MM.1S (cell line): Measurements from ENCODE around the gene SLC48A1.
A peak's percentile ranks its signal among the peaks of the same experiment; 100 is the strongest.

Source experiments
- DNase-seq: peaks from one replicate; pipeline ENCODE4 v3.0.0-alpha.2; 2015
- H2AFZ ChIP-seq: fragments of 300-600 bp; sonication (generic); 2 replicates; pipeline ENCODE4 v1.6.0; 2016; ENCODE audit warnings: antibody characterized with exemption, low read length
- H3F3A ChIP-seq: fragments of 300-600 bp; sonication (generic); 2 replicates; pipeline ENCODE4 v1.6.1; 2016; ENCODE audit warnings: mild to moderate bottlenecking, antibody characterized with exemption, low read length, moderate library complexity, mixed read lengths; ENCODE audit not compliant: insufficient read depth
- H3K27ac ChIP-seq: fragments of 300-600 bp; sonication (generic); 2 replicates; pipeline ENCODE4 v1.5.1; 2016; ENCODE audit warnings: mild to moderate bottlenecking, low read length
- H3K27me3 ChIP-seq: fragments of 300-600 bp; sonication (generic); replicated peaks from 2 replicates; pipeline ENCODE4 v1.6.0; 2016; ENCODE audit warnings: low read length; ENCODE audit not compliant: insufficient read depth
- H3K36me3 ChIP-seq: fragments of 300-600 bp; sonication (generic); replicated peaks from 2 replicates; pipeline ENCODE4 v1.6.1; 2016; ENCODE audit warnings: mild to moderate bottlenecking, low read length, mixed read lengths; ENCODE audit not compliant: insufficient read depth
- H3K4me1 ChIP-seq: fragments of 300-600 bp; sonication (generic); 2 replicates; pipeline ENCODE4 v1.6.1; 2016; ENCODE audit warnings: low read length, mixed read lengths
- H3K4me2 ChIP-seq: fragments of 300-600 bp; sonication (generic); 2 replicates; pipeline ENCODE4 v1.6.0; 2016; ENCODE audit warnings: low read depth, low read length
- H3K4me3 ChIP-seq: fragments of 300-600 bp; sonication (generic); 2 replicates; pipeline ENCODE4 v1.5.1; 2016; ENCODE audit warnings: low read length, mixed read lengths
- H3K79me2 ChIP-seq: fragments of 300-600 bp; sonication (generic); 2 replicates; pipeline ENCODE4 v1.6.1; 2016; ENCODE audit warnings: mixed run types, low read length, mixed read lengths
- H3K9ac ChIP-seq: fragments of 300-600 bp; sonication (generic); 2 replicates; pipeline ENCODE4 v1.6.1; 2016; ENCODE audit warnings: low read length, mixed read lengths
- H3K9me2 ChIP-seq: fragments of 300-600 bp; sonication (generic); replicated peaks from 2 replicates; pipeline ENCODE4 v1.6.1; 2016; ENCODE audit warnings: mild to moderate bottlenecking, low read length, mixed read lengths; ENCODE audit not compliant: insufficient read depth
- H3K9me3 ChIP-seq: fragments of 300-600 bp; sonication (generic); replicated peaks from 2 replicates; pipeline ENCODE4 v1.6.1; 2016; ENCODE audit warnings: mild to moderate bottlenecking, low read length, mixed read lengths; ENCODE audit not compliant: insufficient read depth
- H4K20me1 ChIP-seq: fragments of 300-600 bp; sonication (generic); 2 replicates; pipeline ENCODE4 v1.6.1; 2016; ENCODE audit warnings: mild to moderate bottlenecking, low read length, moderate library complexity, mixed read lengths; ENCODE audit not compliant: insufficient read depth
- EZH2 ChIP-seq: fragments of 300-600 bp; sonication (generic); optimal IDR thresholded peaks from 2 replicates; pipeline ENCODE3; 2017; ENCODE audit warnings: low read depth, mild to moderate bottlenecking, antibody characterized with exemption, low read length, mixed read lengths
- EZH2phosphoT487 ChIP-seq: fragments of 300-600 bp; sonication (generic); IDR thresholded peaks from 2 replicates; pipeline ENCODE4 v1.6.1; 2018; ENCODE audit warnings: antibody characterized with exemption, low read length
- TF ChIP-seq, protein P1 (sequence below): fragments of 300-600 bp; sonication (generic); IDR thresholded peaks from 2 replicates; pipeline ENCODE4 v1.5.1; 2016; ENCODE audit warnings: antibody characterized with exemption, low read length, mixed read lengths

The SLC48A1 gene

DNA sequence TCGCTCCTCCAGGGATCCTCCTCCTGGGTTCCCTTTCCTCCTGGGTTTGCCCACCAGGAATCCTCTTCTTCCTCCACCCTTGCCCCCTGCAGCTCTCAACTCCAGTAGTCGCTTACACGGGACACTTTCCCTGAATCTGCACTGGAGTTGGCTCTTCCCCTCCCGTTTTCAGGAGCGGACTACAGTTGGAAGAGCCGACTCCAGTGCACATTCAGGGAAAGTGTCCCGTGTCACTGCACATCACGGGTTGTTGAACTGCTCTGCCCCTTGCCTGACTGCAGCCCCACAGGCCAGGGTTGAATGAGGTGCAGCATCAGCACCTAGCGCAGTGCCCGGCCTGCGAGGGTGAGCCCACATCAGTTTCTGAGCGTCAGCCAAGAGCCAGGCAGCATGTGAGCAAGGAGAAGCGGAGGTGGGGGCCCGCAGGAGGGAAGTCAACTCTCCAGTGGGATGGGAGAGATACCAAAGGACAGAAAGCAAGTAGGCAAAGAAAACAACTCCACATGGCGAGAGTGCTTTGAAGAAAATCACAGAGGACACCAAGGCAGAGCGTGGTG is 27.5 kb upstream of the SLC48A1 start:
- Histone ChIP-seq H3K36me3 (no peaks in the 10 kb centered on the region), H3K4me2 (no peak overlapping the region), H3K4me1 (peaks cover 33% of the 10 kb centered on the region), H4K20me1 (no peaks in the 10 kb centered on the region), H3K9ac (no peak overlapping the region), H3K27me3 (no peaks in the 10 kb centered on the region), H3F3A (peaks cover 5% of the 10 kb centered on the region; the same call in 1 of the 2 replicates), H3K27ac (no peak overlapping the region), H3K9me2 (no peaks in the 10 kb centered on the region), H3K79me2 (no peaks in the 10 kb centered on the region), H2AFZ (no peak overlapping the region), H3K4me3 (no peak overlapping the region), H3K9me3 (no peaks in the 10 kb centered on the region)
- DNase-seq = no peak
- no peak for TF ChIP-seq EZH2phosphoT487
- no peak for TF ChIP-seq EZH2
- TF ChIP-seq, protein P1, sequence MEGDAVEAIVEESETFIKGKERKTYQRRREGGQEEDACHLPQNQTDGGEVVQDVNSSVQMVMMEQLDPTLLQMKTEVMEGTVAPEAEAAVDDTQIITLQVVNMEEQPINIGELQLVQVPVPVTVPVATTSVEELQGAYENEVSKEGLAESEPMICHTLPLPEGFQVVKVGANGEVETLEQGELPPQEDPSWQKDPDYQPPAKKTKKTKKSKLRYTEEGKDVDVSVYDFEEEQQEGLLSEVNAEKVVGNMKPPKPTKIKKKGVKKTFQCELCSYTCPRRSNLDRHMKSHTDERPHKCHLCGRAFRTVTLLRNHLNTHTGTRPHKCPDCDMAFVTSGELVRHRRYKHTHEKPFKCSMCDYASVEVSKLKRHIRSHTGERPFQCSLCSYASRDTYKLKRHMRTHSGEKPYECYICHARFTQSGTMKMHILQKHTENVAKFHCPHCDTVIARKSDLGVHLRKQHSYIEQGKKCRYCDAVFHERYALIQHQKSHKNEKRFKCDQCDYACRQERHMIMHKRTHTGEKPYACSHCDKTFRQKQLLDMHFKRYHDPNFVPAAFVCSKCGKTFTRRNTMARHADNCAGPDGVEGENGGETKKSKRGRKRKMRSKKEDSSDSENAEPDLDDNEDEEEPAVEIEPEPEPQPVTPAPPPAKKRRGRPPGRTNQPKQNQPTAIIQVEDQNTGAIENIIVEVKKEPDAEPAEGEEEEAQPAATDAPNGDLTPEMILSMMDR = no peak

DNA sequence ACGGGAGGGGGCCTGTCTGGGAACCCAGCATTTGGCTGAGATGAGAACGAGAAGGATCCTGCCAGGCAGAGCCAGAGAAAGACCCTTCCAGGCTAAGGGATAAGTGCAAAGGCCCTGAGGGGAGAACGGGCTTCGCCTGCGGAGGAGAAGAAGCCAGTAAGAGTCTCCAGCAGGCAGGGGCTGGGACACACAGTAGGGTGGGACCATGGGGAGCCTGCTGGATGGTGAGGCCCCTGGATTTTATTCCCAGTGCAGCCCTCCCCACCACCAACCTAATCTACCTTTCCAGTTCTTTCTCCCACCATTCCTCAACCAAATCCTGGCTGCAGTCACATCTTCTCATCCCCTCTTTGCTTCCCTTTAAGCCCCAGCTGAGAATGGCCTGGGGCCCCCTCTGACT is 27.0 kb upstream of the SLC48A1 start:
- DNase-seq = no peak
- Histone ChIP-seq H2AFZ (no peak overlapping the region), H3K4me1 (peaks cover 28% of the 10 kb centered on the region), H3K79me2 (no peaks in the 10 kb centered on the region), H3K9me3 (no peaks in the 10 kb centered on the region), H3K4me3 (no peak overlapping the region), H3K27ac (no peak overlapping the region), H3F3A (peaks cover 5% of the 10 kb centered on the region; the same call in 1 of the 2 replicates), H3K9me2 (no peaks in the 10 kb centered on the region), H3K36me3 (no peaks in the 10 kb centered on the region), H3K27me3 (no peaks in the 10 kb centered on the region), H3K4me2 (no peak overlapping the region), H3K9ac (no peak overlapping the region), H4K20me1 (no peaks in the 10 kb centered on the region)
- no peak for TF ChIP-seq EZH2
- no peak for TF ChIP-seq EZH2phosphoT487
- TF ChIP-seq, protein P1 = no peak

DNA sequence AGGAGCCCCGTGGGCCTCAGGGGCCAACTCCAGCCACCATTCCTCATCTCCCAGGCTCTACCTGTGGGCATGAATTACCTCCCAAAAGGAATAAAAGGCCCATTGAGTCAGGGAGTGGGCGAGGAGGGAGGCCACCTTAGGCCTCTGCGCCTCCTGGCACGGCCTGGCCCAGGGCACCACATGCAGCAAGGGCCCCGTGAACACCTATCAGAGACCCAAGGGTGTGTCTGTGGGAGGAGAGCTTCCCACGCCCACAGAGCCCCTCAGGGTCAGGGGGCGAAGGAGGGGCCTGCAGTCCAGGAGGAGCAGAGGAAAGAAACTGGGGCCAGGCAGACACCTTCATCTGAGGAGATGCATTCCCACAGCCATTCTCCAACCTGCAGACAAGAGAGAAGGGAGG is 26.5 kb upstream of the SLC48A1 start:
- Histone ChIP-seq H3K4me1 (peaks cover 24% of the 10 kb centered on the region), H3K9ac (no peak overlapping the region), H3K9me2 (no peaks in the 10 kb centered on the region), H3F3A (peaks cover 5% of the 10 kb centered on the region; the same call in 1 of the 2 replicates), H3K4me2 (peak overlapping the region; percentile 18; the same call in 1 of the 2 replicates), H3K9me3 (no peaks in the 10 kb centered on the region), H2AFZ (no peak overlapping the region), H3K27me3 (no peaks in the 10 kb centered on the region), H3K27ac (peak overlapping the region; percentile 23; the same call in 1 of the 2 replicates), H3K36me3 (no peaks in the 10 kb centered on the region), H4K20me1 (no peaks in the 10 kb centered on the region), H3K4me3 (no peak overlapping the region), H3K79me2 (no peaks in the 10 kb centered on the region)
- no peak for TF ChIP-seq EZH2
- TF ChIP-seq EZH2phosphoT487 = no peak
- no peak for DNase-seq

DNA sequence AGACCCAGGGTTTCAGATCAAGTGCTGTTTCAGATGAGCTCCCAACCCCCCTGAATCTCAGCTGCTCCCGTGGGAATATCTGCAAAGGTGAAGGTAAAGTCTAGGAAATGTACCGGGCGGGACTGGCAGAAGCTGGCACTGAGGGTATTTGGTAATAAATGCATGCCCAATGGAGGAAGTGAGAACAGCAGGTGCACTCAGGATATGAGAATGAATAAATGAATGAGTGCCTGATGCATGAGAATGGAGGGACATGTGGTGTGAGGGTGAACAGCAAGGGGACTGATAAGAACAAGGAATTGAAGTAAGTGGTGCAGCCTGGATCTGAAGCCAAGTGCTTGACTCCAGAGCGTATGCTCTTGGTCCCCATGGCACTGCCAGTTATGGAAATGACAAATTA is 25.9 kb upstream of the SLC48A1 start:
- Histone ChIP-seq H3K9ac (no peak overlapping the region), H3K9me3 (no peaks in the 10 kb centered on the region), H3K4me2 (peak overlapping the region; percentile 18; the same call in 1 of the 2 replicates), H3K9me2 (no peaks in the 10 kb centered on the region), H3K27ac (peak overlapping the region; percentile 23; the same call in 1 of the 2 replicates), H3K4me1 (peaks cover 19% of the 10 kb centered on the region), H3K79me2 (no peaks in the 10 kb centered on the region), H3K27me3 (no peaks in the 10 kb centered on the region), H2AFZ (no peak overlapping the region), H3K4me3 (no peak overlapping the region), H3K36me3 (no peaks in the 10 kb centered on the region), H3F3A (no peaks in the 10 kb centered on the region; the same call in 1 of the 2 replicates), H4K20me1 (no peaks in the 10 kb centered on the region)
- peak; percentile 35 for DNase-seq
- no peak for TF ChIP-seq EZH2
- TF ChIP-seq, protein P1 = 0 out of 2 replicates have a peak, but pooled peaks have one; percentile 4
